HG03354 (cell line): ENCODE data around the gene CENPT.
"Not testable (repeated sequence)": the region's sequence is repeated elsewhere in the genome, so short reads cannot be mapped to it uniquely, and the experiment has no call there.

ENCODE experiments used
- ATAC-seq: cut with Tn5 transposase; IDR thresholded peaks from one replicate; pipeline ENCODE4 v1.9.1; 2021; ENCODE audit warnings: mild to moderate bottlenecking; ENCODE audit not compliant: unreplicated experiment, poor library complexity, severe bottlenecking

The CENPT gene

DNA sequence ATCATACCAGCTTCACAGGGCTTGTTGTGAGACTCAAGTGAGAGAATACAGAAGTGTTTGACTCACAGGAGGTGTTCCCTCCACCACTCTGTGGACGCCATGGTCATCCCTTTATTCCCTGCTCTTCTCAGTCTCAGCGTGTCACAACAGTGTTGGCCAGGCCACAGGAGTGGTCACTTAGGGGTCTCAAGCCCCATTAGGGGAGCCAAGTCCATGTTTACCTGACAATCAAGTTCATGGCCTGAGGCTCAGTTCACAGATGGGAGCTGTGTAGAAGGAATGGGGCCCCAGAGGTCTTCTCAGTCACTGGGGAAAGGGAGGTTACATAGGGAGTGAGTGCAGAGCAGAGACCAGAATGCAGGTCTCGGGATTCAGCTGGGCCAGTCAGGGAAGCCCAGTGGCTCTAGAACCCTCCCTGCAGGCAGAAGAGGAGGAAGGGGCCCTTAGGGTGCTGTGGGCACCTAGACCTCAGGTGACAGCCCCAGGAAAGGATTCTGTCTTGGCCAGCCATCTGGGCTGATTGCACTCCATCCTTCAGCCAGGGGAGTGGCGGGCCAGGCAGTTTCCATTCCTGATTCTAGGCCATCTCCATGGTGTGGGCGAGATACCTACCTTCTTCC is 9.5 kb upstream of the CENPT start:
- no peak for ATAC-seq

DNA sequence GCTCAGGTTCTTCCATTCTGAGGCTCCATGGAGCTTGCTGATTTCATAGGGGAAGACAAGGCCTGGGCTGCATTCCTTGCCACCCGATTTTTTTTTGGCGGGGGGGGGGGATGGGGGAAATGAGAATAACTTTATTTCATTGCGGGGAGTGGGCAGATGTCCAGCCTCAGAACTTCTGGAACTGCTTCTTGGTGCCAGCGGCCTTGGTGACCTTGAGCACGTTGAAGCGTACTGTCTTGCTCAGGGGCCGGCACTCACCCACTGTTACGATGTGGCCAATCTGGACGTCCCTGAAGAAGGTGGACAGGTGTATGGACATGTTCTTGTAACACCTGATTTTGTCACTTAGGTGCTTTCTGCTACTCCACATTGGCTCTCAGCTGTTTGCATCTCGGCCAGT is 8.3 kb upstream of the CENPT start:
- no peak for ATAC-seq

DNA sequence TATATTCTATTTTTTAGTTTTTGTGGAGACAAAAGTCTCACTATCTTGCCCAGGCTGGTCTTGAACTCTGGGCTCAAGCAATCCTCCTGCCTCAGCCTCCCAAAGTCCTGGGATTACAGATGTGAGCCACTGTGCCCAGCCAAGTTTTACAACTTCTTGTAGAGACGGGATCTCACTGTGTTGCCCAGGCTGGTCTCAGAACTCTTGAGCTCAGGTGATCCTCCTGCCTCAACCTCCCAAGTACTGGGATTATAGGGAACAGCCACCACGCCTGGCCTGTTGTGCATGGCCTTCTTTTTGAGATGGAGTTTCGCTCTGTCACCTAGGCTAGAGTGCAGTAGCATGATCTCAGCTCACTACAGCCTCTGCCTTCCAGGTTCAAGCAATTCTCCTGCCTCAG is 6.2 kb upstream of the CENPT start:
- no peak for ATAC-seq

DNA sequence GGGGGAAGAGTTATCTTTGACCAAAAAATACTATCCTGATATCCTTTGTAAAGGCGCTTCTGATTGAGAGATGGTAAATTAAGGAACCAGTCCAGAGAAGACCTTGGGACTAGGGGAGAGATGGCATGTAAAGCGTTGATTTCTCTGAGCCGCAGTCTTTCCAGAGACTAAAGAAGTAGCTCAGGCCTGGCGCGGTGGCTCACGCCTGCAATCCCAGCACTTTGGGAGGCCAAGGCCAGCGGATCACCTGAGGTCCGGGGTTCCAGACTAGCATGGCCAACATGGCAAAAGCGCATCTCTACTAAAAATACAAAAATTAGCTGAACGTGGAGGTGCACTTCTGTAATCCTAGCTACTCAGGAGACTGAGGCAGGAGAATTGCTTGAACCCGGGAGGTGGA is 625 bp upstream of the CENPT start:
- ATAC-seq: no peak

DNA sequence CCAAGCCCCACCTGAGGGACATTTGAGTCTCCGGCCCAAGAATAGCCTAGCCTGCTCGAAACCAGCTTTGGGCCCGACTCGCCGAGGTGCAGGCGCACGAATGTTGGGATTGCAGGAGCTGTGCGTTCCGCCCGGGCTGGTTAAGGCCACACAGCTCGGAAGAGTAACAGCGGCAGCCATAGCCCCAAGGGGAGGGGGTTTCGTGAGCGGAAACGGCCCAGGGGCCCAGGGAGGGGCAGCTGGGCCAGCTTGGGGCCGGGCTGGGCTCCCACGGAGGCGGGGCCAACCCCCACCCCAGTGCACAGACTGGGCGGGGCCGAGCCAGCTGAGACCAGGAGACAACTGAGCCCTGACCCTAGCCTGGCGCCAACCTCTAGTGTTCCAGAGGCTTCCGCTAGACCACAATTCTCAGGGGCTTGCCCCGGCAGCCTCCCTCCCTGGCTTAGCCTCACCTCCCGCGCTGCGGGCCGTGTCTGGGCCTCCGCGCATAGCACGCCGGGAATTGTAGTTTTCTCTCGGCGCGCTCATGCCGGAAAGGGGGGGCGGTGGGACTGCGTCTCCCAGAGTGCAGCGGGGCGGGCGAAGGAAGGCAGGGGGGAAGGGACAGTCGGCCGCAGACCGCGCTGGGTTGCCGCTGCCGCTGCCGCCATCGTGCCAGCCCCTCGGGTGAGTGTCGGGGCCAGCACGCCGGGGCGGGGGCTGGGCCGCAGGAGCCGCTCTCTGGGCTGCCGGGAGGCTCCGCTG is 1.0 kb downstream of the CENPT start, which contains the start of gene NUTF2:
TSS of gene NUTF2 (plus strand) at position 614 of the 744 bp plus-strand sequence. CDS start 18,198 bp downstream, outside the sequence.
- peak; percentile 57 for ATAC-seq

DNA sequence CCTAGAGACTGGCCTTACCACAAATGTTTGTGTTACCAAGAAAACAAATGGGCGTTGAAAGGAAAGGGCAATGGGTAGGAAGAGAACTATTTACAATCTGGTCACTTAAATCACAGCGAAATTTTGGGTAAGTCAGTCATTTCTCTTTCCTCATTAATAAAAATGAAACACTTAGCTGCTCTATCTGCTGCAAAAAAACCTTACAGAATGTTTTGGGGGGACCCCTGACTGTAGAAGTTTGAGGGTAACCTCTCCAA is 1.5 kb downstream of the CENPT start:
- no peak for ATAC-seq

DNA sequence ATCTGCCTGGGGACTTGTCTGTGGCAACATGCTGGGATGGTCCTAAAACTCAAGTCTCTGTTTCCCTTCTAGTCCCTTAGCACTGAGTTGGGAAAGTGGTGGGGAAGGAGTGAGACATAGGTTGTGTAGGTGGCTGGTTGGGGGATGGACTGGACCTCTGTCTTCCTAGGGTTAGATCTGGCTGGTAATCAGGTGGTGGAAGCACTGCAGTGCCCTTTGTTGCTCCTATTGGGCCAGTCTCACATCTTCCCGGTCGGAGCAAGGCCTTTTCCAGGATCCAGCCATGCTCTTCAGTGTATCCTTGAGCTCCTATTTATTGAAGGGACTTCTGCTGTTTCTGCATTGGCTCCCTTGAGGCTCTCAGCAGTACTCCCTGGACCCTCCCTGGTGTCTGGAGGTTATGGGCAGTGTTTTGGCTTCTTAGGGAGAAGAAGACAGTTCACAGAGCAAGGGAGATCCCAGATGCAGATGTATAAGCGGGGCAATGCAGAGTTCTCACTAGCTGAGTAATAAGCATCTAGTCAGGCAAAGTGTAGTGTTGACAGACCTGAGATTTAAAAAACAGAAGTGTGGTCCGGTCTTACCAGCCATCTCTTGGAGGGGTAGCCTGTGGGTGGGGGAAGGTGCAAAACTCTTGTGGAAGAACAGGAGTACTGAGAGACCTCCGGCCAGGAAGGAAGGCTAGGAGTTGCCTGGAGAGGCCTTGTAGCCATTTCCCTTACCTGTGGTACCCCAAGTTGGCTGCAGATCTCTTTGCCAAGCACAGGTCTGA is 2.0 kb downstream of the CENPT start:
- ATAC-seq: no peak

DNA sequence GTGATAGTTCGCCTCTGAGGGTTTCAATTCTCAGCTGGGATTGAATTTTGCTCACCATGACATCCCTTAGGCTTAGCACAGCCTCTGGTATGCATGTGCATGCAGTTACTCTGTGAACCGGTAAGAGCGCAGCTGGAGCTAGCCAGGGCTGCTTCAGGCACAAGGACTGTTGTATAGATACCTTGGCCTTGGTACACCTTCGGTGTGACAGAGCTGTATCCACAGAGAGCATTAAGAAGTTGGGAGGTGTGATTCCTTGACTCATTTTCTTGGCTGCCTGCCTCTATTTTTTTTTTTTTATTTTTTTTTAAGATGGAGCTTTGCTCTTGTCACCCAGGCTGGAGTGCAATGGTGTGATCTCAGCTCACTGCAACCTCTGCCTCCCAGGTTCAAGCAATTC is 3.0 kb downstream of the CENPT start:
- no peak for ATAC-seq

DNA sequence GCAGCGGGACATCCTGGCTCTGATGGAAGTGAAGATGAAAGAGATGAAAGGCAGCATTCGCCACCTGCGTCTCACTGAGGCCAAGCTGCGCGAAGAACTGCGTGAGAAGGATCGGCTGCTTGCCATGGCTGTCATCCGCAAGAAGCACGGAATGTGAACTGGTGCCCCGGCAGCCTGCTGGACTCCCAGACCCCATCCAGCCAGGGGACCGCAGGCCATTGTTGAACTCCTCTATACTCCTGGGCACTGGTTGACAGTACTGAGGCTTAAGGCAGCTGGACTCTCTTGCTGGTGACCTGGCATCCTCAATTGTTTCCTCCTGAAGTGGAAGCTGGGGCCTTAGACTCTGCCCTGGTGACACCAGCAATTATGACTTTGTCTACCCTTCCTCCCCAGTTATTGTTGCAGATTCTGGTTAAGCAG is 4.1 kb downstream of the CENPT start:
- ATAC-seq: no peak

DNA sequence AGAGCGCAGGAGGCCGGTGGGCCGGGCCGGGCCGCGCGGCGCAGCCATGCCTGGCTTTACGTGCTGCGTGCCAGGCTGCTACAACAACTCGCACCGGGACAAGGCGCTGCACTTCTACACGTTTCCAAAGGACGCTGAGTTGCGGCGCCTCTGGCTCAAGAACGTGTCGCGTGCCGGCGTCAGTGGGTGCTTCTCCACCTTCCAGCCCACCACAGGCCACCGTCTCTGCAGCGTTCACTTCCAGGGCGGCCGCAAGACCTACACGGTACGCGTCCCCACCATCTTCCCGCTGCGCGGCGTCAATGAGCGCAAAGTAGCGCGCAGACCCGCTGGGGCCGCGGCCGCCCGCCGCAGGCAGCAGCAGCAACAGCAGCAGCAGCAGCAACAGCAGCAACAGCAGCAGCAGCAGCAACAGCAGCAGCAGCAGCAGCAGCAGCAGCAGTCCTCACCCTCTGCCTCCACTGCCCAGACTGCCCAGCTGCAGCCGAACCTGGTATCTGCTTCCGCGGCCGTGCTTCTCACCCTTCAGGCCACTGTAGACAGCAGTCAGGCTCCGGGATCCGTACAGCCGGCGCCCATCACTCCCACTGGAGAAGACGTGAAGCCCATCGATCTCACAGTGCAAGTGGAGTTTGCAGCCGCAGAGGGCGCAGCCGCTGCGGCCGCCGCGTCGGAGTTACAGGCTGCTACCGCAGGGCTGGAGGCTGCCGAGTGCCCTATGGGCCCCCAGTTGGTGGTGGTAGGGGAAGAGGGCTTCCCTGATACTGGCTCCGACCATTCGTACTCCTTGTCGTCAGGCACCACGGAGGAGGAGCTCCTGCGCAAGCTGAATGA is 4.8 kb downstream of the CENPT start:
- peak; percentile 10 for ATAC-seq

DNA sequence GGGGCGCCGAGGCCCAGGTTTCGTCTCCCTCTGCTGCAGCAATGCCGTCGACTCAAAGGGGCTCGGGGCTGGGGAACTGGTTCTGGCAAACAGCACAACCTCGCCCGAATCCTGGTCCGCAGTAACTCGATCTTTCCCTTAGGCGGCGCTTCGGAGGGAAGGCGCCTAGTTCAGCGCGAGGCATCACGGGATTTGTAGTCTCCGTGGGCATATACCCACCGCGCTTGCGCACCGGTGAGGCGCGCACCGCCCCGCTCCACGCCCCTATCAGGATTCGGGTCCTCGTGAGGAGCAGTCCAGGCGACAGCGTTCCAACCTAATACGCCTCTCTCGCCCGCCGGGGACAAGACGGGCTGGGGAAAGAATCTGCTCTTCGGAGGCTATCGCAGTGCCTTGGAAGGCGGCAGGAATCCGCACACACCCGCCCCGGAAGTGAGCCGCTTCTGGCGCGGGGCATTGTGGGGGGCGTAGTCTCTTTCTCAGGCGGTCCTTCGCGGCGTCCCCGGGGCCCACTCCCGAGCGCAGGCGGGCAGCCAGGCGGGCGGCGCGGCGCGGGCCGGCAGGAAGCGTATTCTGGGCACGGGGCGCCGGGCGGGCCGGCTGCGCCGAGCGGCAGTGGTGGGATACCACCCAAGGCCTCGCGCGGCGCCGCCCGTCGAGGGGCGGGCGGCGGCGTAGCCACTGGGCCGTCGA is 5.5 kb downstream of the CENPT start, which contains the start of gene THAP11:
TSS of gene THAP11 (plus strand) at position 505 of the 693 bp plus-strand sequence. CDS start 235 bp downstream, outside the sequence.
- ATAC-seq: peak; percentile 56

DNA sequence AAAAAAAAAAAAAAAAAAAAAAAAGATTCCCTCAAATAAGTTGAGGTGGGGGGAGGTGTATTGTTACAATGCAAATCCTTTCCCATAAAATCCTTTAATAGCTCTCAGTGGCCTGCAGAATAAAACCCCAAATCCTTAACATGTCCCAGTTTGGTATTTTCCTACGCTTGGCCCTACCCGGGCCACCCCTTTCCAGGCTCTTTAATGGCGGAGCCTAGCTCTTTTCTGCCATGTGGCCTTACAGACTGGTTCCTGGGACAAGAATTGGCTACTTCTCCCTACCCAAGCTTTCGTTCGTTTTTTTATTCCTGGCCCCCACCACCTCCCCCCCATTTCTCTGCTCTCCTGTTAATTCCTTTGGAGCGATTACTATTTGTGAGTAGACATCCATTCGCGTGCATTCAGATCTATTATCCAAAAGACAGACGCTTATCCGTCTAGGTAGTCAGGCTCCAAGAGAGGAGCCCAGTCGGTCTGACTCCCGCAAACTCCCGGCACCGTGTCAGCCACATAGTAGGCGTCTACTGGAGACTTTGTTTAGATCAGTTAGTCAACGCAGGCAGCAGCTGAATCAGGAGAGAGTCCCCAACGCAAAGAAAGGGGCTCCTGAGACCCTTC is 6.2 kb downstream of the CENPT start:
- no peak for ATAC-seq

DNA sequence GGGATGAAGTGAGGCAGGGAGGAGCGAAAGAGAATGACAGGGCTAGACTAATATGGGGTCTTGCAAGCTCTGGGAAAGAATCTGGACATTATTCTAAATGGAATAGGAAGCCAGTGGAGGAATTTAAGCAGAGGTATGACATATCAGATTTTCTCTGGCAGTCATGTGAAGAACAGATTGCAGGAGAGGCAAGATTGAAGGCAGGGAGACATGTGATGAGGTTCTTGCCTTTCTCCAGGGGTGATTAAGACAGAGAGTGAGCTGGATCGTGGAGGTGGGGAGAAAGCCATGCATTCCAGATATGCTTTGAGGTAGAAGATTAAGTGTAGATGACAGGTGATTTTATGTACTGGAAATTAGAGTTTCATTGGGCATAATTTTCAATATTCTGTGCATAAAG is 9.7 kb downstream of the CENPT start:
- no peak for ATAC-seq

DNA sequence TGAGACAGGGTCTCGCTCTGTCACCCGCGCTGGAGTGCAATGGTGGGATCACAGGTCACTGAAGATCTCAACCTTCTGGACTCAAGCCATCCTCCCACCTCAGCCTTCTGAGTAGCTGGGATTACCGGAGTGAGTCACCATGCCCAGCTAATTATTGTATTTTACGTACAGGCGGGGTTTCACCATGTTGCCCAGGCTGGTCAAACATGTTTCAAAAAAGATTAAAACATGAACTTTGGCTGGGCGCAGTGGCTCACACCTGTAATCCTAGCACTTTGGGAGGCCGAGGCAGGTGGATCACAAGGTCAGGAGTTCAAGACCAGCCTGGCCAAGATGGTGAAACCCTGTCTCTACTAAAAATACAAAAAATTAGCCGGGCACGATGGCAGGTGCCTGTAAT is 10.3 kb downstream of the CENPT start:
- not testable (repeated sequence) for ATAC-seq

DNA sequence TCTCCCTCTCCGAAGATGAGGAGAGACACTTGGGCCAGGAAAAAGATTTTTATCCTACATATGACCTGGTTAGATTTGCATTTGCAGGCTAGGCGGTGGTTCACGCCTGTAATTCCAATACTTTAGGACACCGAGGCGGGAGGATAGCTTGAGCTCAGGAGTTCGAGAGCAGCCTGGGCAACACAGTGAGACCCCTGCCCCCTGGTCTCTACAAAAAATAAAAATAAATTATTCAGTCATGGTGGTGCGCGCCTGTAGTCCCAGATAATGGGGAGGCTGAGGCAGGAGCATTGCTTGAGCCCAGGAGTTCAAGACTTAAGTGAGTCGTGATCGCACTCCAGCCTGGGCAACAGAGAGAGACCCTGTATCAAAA is 13.3 kb downstream of the CENPT start:
- no peak for ATAC-seq

DNA sequence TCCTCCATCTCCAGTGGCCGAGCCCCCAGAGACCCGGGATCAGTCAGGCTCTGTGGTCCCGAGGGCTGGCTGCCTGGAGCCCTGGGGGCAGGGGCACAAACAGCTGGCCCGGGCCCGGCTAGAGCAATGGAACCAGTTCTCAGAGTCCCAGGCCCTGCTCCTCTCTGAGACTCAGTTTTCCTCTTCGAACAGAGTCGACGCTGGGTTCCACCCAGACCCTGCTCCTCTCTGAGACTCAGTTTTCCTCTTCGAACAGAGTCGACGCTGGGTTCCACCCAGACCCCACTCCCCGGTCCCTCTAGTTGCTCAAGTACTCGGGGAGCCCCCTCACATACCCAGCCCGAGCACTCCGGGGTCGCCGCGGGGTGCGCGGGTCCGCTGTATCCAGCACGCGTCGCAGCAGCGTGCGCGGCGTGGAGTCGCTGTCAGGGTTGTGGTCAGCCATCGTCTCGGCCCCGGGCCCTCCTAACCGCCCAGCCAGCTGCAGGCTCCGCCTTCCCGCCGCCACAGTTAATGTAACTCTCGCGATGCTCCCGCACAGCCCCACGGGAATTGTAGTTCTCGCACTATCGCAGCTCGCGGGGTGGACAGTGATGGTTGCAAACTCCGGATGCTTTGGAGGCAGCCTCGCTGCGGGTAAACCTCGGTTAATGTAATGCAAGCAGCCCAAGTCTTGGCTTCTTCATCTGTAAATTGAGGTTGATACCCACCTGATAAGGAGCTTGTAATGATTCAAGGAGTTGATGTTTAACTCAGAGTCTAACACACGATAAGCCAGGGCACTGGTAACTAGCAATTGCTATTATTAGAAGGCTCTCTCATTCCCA is 13.9 kb downstream of the CENPT start:
- peak; percentile 99 for ATAC-seq

DNA sequence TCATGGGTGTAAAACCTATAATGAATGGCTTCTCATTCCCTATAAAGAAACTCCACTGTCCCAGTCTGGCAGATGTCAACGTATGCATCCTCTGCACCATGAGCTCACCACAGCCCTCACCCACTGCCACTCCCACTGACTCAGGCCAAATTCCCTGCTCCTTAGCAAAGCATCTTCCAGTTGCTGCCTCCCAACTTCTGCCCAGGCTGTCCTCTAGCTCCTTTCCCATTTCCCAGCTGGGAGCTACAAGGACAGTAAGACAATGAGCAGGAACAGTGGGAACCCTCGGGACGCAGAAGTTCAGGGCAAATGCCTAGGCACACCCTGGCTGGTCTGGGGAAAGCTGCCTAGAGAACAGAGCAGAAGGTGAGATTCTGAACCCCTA is 14.5 kb downstream of the CENPT start:
- ATAC-seq: no peak

DNA sequence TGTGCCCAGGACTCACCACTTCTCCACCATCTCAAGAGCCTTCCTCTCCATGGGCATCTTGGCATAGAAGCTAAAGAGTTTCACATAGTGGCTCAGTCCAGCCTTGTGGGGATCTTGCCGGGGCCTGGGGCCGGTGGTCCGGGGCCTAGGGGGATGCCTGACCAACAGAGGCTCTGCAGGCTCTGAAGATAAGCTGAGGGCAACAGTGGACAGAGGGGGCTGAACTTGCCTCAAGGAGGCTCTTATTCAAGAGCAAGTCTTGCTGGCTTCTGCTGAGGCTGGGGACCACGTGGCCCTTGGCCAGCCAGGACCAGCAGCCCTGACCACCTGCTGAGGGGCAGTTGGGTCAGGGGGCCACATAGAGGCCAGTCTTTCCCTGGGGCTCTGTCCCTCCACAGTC is 18.8 kb downstream of the CENPT start:
- ATAC-seq: no peak
